T1000 (cell line): ENCODE measurements around the gene GRID2.

Source experiments
- DNase-seq: peaks from one replicate; lab custom pipeline; 2025; ENCODE audit warnings: mixed read lengths; lab: John Stamatoyannopoulos, UW

Gene GRID2

GRCh38 chr4:92961881-92962280 is 658.1 kb downstream of the GRID2 start:
- no peak for DNase-seq

GRCh38 chr4:92962831-92963230 is 659.1 kb downstream of the GRID2 start:
- no peak for DNase-seq

GRCh38 chr4:92968556-92968955 is 664.8 kb downstream of the GRID2 start:
- DNase-seq: no peak

- DNase-seq: no peak
Measured at GRCh38 chr4:92968996-92969395, 665.2 kb downstream of the GRID2 start.

- DNase-seq: no peak
Measured at GRCh38 chr4:92969650-92970379, 666.0 kb downstream of the GRID2 start.

- no peak for DNase-seq
Measured at GRCh38 chr4:92970996-92971395, 667.2 kb downstream of the GRID2 start.

GRCh38 chr4:92988301-92988700 is 684.5 kb downstream of the GRID2 start:
- DNase-seq: no peak

GRCh38 chr4:92992758-92993157 is 689.0 kb downstream of the GRID2 start:
- DNase-seq: no peak

GRCh38 chr4:92994727-92995126 is 691.0 kb downstream of the GRID2 start:
- no peak for DNase-seq

GRCh38 chr4:92996533-92996932 is 692.8 kb downstream of the GRID2 start:
- no peak for DNase-seq

- DNase-seq: no peak
Measured at GRCh38 chr4:93000910-93001309, 697.1 kb downstream of the GRID2 start.

GRCh38 chr4:93002240-93002639 is 698.5 kb downstream of the GRID2 start:
- no peak for DNase-seq

GRCh38 chr4:93016350-93016749 is 712.6 kb downstream of the GRID2 start:
- DNase-seq: no peak

- no peak for DNase-seq
Measured at GRCh38 chr4:93018243-93018642, 714.5 kb downstream of the GRID2 start.

GRCh38 chr4:93018806-93019205 is 715.0 kb downstream of the GRID2 start:
- DNase-seq: no peak

- no peak for DNase-seq
Measured at GRCh38 chr4:93029769-93030168, 726.0 kb downstream of the GRID2 start.

GRCh38 chr4:93030670-93031069 is 726.9 kb downstream of the GRID2 start:
- no peak for DNase-seq

- DNase-seq: no peak
Measured at GRCh38 chr4:93031431-93032098, 727.8 kb downstream of the GRID2 start.

- DNase-seq: no peak
Measured at GRCh38 chr4:93042746-93043145, 739.0 kb downstream of the GRID2 start.

- DNase-seq: no peak
Measured at GRCh38 chr4:93053140-93053539, 749.4 kb downstream of the GRID2 start.

GRCh38 chr4:93061826-93062225 is 758.1 kb downstream of the GRID2 start:
- DNase-seq: no peak

GRCh38 chr4:93063325-93063724 is 759.6 kb downstream of the GRID2 start:
- DNase-seq: no peak

GRCh38 chr4:93065790-93066189 is 762.0 kb downstream of the GRID2 start:
- DNase-seq: no peak

- DNase-seq: no peak
Measured at GRCh38 chr4:93066749-93067148, 763.0 kb downstream of the GRID2 start.
